Mucosa of rectum (tissue), 2 donors: ENCODE measurements around the gene MRPS6.
A peak's percentile ranks its signal among the peaks of the same experiment; 100 is the strongest.

Experiments used
- H3K27ac ChIP-seq, 2 donors: one replicate each; pipeline ENCODE4 v1.7.0; 2013; ENCODE audit warnings: inconsistent platforms in 2 of 2, low read depth in 2 of 2, low read length in 2 of 2
- H3K27me3 ChIP-seq, 2 donors: one replicate each; pipeline ENCODE4 v1.7.0; 2013; ENCODE audit warnings: low read length in 2 of 2; ENCODE audit not compliant: control insufficient read depth in 2 of 2, insufficient read depth in 2 of 2
- H3K36me3 ChIP-seq, 2 donors: one replicate each; pipeline ENCODE4 v1.7.0; 2013; ENCODE audit warnings: low read length in 2 of 2; ENCODE audit not compliant: control insufficient read depth in 2 of 2, insufficient read depth in 2 of 2
- H3K4me1 ChIP-seq, 2 donors: one replicate each; pipeline ENCODE4 v1.7.0; 2013; ENCODE audit warnings: low read length in 2 of 2, mild to moderate bottlenecking in 1 of 2; ENCODE audit not compliant: control insufficient read depth in 2 of 2, insufficient read depth in 2 of 2
- H3K4me3 ChIP-seq, 2 donors: one replicate each; pipeline ENCODE4 v1.7.0; 2013; ENCODE audit warnings: low read length in 2 of 2
- H3K9ac ChIP-seq, 2 donors: one replicate each; pipeline ENCODE4 v1.7.0; 2013; ENCODE audit warnings: low read length in 2 of 2, low read depth in 1 of 2, mild to moderate bottlenecking in 1 of 2
- H3K9me3 ChIP-seq, 2 donors: one replicate each; pipeline ENCODE4 v1.7.0; 2013; ENCODE audit warnings: low read length in 2 of 2; ENCODE audit not compliant: control insufficient read depth in 2 of 2
- donor health status: healthy.
- donor health status: Normal muscosa, but diverticular disease.

Gene MRPS6

GRCh38 chr21:34078915-34079314 is 5.5 kb downstream of the MRPS6 start:
- Histone ChIP-seq H3K9me3 (no peaks in the 10 kb centered on the region), H3K9ac (no peak overlapping the region), H3K27ac (peak overlapping the region; percentile 34 to 60), H3K4me1 (peaks cover 17 to 59% of the 10 kb centered on the region in 2 donors), H3K27me3 (no peaks in the 10 kb centered on the region), H3K4me3 (peak overlapping the region; percentile 2 to 29), H3K36me3 (no peaks in the 10 kb centered on the region)

DNA sequence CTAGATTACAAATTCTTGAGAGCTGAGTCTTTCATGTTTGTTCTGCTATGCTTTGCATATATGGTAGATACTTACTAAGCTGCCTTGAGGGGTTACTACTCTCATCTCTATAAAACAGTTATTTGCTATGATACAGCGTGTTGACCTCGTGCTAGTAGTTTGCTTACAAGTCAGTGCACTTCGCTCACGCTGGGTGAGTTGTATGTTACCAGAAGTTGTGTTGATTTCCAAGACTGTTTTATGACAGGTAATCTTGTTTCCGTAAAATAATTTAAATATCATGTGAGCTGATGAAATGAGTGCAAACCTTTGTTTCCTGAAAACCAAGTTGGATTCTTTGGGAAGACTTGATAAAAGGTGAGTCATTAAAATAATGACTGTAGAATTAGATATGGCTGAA is 7.3 kb downstream of the MRPS6 start:
- Histone ChIP-seq H3K4me3 (no peak overlapping the region), H3K9ac (no peak overlapping the region), H3K36me3 (peaks cover 0 to 3% of the 10 kb centered on the region in 2 donors), H3K9me3 (no peaks in the 10 kb centered on the region), H3K27me3 (no peaks in the 10 kb centered on the region), H3K27ac (no peak overlapping the region), H3K4me1 (peaks cover 7 to 45% of the 10 kb centered on the region in 2 donors)

DNA sequence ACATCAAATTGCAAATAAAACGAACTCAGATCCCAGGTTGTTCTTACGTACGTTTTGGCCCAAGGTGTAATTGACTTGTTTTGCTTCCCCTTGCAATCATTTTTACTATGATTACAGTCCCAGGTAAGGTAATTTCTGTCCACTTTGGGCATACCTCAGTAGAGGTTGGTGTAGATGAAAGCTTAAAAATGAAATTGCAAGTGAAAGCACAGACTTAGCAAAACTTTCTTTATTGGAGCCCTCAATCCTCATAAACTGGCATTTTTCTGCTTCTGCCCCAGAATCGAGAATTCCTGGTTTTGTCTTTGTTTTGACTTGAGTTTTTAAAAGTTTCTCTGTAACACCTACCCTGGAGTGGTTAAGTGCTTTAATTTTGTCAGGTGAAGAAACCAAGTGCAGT is 9.4 kb downstream of the MRPS6 start:
- no peak overlapping the region for H3K27ac ChIP-seq
- peaks cover 4 to 38% of the 10 kb centered on the region in 2 donors for H3K4me1 ChIP-seq
- no peaks in the 10 kb centered on the region for H3K27me3 ChIP-seq

DNA sequence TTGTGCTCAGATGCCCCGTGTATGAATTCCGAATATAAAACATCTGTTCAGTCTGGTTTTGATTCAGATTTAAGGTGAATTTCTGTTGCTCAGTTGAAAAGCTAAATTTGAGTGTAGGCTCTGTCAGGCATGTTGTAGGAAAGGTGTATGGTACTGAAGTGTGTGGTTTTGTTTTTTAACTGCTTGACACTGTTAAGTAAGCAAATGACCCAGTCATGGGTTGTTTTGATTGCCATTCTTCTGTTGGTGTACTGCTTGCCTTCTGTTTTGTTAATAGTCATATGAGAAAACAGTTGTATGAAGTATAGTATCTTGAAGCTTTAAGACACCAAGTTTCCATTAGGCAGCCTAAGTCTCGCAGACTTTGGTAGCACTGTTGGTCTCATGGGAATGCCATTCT is 10.0 kb downstream of the MRPS6 start:
- no peak overlapping the region for H3K9ac ChIP-seq
- H3K9me3 ChIP-seq: no peaks in the 10 kb centered on the region
- H3K4me1 ChIP-seq: peaks cover 0 to 32% of the 10 kb centered on the region in 2 donors
- H3K27ac ChIP-seq: no peak overlapping the region
- H3K4me3 ChIP-seq: no peak overlapping the region
- H3K36me3 ChIP-seq: peaks cover 0 to 3% of the 10 kb centered on the region in 2 donors
- no peaks in the 10 kb centered on the region for H3K27me3 ChIP-seq

More for the DNA sequence above, 9.4 kb downstream of the MRPS6 start:
- H3K9ac ChIP-seq: no peak overlapping the region
- H3K4me3 ChIP-seq: no peak overlapping the region
- H3K36me3 ChIP-seq: peaks cover 0 to 3% of the 10 kb centered on the region in 2 donors
- no peaks in the 10 kb centered on the region for H3K9me3 ChIP-seq

GRCh38 chr21:34085129-34085528 is 11.8 kb downstream of the MRPS6 start:
- Histone ChIP-seq H3K9me3 (no peaks in the 10 kb centered on the region), H3K27me3 (no peaks in the 10 kb centered on the region), H3K27ac (no peak overlapping the region), H3K4me3 (no peak overlapping the region), H3K36me3 (peaks cover 0 to 3% of the 10 kb centered on the region in 2 donors), H3K9ac (no peak overlapping the region), H3K4me1 (peaks cover 0 to 19% of the 10 kb centered on the region in 2 donors)

DNA sequence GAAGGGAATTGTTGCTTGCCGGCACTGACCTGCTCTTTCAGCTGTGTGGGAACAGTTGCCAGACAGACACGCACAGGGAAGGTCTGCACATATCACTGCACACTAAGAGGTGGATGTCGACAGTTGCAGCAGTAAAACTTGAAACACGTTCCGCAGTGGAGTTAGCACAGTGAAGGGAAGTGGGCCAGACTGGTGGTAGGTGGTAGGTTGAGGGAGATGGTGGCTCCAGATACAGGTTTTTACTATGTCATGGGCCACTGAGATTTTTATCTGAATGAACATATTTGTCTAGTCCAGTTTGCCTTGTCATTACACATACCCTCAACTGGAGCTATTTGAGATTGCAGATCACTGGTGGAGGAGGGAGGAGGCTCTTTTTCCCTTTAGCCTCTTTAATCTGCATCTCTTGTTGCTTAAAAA is 13.5 kb downstream of the MRPS6 start:
- Histone ChIP-seq H3K27ac (no peak overlapping the region), H3K36me3 (peaks cover 0 to 3% of the 10 kb centered on the region in 2 donors), H3K4me3 (no peak overlapping the region), H3K9ac (no peak overlapping the region), H3K9me3 (no peaks in the 10 kb centered on the region), H3K4me1 (peaks cover 0 to 16% of the 10 kb centered on the region in 2 donors), H3K27me3 (no peaks in the 10 kb centered on the region)

- H3K36me3 ChIP-seq: peaks cover 0 to 3% of the 10 kb centered on the region in 2 donors
- H3K4me3 ChIP-seq: no peak overlapping the region
- peaks cover 0 to 10% of the 10 kb centered on the region in 2 donors for H3K4me1 ChIP-seq
These were observed 15.4 kb downstream of the MRPS6 start for GRCh38 chr21:34088752-34089151.

DNA sequence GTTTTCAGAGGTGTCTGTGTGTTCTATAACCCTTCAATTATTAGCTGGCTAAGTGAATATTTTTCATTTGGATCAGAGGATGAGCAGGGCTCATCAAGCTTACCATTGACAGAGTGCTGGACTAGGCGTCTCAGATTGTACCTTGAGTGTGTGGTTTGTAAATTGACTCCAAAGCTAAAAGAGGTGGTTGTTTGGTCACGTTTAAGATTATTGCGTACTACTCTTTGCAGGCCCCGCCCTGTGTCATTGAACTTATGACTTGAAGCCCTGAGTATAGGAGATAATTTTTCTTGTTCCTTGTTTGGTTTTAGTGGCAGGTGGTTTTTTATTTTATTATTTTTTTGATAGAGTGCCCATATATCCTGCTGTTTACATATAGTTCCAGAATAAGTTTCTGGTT is 17.7 kb downstream of the MRPS6 start:
- Histone ChIP-seq H3K27me3 (no peaks in the 10 kb centered on the region), H3K36me3 (peaks cover 7 to 12% of the 10 kb centered on the region in 2 donors), H3K27ac (no peak overlapping the region), H3K4me1 (peaks cover 0 to 10% of the 10 kb centered on the region in 2 donors), H3K9me3 (no peaks in the 10 kb centered on the region), H3K4me3 (no peak overlapping the region), H3K9ac (no peak overlapping the region)

More at GRCh38 chr21:34088752-34089151, 15.4 kb downstream of the MRPS6 start:
- Histone ChIP-seq H3K9me3 (no peaks in the 10 kb centered on the region), H3K9ac (no peak overlapping the region), H3K27ac (no peak overlapping the region), H3K27me3 (no peaks in the 10 kb centered on the region)

GRCh38 chr21:34091607-34092006 is 18.2 kb downstream of the MRPS6 start:
- H3K9me3 ChIP-seq: no peaks in the 10 kb centered on the region
- H3K27ac ChIP-seq: no peak overlapping the region
- H3K9ac ChIP-seq: no peak overlapping the region
- peaks cover 0 to 10% of the 10 kb centered on the region in 2 donors for H3K4me1 ChIP-seq
- H3K36me3 ChIP-seq: peaks cover 12 to 16% of the 10 kb centered on the region in 2 donors
- H3K4me3 ChIP-seq: no peak overlapping the region
- no peaks in the 10 kb centered on the region for H3K27me3 ChIP-seq

- no peaks in the 10 kb centered on the region for H3K27me3 ChIP-seq
- H3K36me3 ChIP-seq: peaks cover 15 to 16% of the 10 kb centered on the region in 2 donors
- no peaks in the 10 kb centered on the region for H3K9me3 ChIP-seq
- no peak overlapping the region for H3K9ac ChIP-seq
- no peak overlapping the region for H3K4me3 ChIP-seq
- no peak overlapping the region for H3K27ac ChIP-seq
- H3K4me1 ChIP-seq: peaks cover 0 to 10% of the 10 kb centered on the region in 2 donors
These were observed 19.0 kb downstream of the MRPS6 start for GRCh38 chr21:34092262-34092921.
